ENCODE results near the gene PPP2R3B.

DNA sequence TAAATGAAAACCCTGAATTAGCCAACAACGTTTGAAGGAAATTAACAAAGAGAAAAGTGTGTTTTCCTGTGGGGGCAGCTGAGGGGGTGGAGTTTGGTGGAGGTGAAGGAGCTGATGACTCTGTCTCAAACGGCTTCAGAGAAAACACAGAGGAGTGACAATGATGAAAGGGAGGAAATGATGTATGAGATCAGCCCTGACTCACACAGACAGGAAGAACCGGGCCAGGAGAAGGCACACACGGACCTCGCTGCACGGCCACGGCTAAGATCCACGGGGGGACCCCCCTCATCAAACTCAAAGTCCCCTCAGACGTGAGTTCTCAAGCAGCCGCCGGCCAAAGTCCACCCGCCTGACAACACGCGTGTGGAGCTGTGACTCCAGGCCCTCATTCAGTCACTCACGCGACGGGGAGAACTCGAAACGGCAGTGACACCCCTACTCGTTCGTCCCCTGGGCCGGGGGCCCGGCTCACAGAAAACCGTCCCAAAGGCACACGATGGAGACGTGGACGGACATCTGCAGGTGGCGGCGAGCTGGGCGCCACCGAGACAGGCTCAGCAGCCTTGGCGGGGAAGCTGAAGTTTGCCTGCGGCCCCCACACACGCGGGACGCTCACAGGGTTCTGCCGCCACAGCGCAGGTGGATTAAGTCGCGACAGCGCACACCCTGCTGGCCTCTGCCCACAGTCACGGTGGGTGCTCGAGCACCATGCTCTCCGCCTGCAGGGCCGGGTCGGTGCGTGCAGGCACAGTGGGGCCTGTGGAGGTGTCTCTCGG, 28.8 kb downstream of the PPP2R3B start:
- TF ChIP-seq, protein P1, sequence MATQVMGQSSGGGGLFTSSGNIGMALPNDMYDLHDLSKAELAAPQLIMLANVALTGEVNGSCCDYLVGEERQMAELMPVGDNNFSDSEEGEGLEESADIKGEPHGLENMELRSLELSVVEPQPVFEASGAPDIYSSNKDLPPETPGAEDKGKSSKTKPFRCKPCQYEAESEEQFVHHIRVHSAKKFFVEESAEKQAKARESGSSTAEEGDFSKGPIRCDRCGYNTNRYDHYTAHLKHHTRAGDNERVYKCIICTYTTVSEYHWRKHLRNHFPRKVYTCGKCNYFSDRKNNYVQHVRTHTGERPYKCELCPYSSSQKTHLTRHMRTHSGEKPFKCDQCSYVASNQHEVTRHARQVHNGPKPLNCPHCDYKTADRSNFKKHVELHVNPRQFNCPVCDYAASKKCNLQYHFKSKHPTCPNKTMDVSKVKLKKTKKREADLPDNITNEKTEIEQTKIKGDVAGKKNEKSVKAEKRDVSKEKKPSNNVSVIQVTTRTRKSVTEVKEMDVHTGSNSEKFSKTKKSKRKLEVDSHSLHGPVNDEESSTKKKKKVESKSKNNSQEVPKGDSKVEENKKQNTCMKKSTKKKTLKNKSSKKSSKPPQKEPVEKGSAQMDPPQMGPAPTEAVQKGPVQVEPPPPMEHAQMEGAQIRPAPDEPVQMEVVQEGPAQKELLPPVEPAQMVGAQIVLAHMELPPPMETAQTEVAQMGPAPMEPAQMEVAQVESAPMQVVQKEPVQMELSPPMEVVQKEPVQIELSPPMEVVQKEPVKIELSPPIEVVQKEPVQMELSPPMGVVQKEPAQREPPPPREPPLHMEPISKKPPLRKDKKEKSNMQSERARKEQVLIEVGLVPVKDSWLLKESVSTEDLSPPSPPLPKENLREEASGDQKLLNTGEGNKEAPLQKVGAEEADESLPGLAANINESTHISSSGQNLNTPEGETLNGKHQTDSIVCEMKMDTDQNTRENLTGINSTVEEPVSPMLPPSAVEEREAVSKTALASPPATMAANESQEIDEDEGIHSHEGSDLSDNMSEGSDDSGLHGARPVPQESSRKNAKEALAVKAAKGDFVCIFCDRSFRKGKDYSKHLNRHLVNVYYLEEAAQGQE (IDR thresholded peaks at IDR 0.05; ENCODE audit: insufficient read depth in 1 of 2, low read depth in 2 of 2, low read length in 2 of 2): no peak
- TF ChIP-seq POLR2AphosphoS5 (IDR thresholded peaks at IDR 0.05; ENCODE audit: low read depth, low read length): no peak
- TF ChIP-seq SIN3A (IDR thresholded peaks at IDR 0.05; ENCODE audit: borderline replicate concordance, insufficient read depth, low read length): no peak
- TF ChIP-seq TAF1 (IDR thresholded peaks at IDR 0.05; ENCODE audit: borderline replicate concordance, insufficient read depth, low read length): no peak
- TF ChIP-seq FOXP2 (optimal IDR thresholded peaks at IDR 0.05; ENCODE audit: borderline replicate concordance, extremely low read depth, extremely low read length, insufficient read depth): no peak
